Activated effector memory CD4-positive, alpha-beta T cell treated with anti-CD3 and anti-CD28 coated beads, Interleukin-2, amount 50 U/mL, for 16 hours (primary cell): ENCODE data around the gene KCNIP3.
A peak's percentile ranks its signal among the peaks of the same experiment; 100 is the strongest.

ENCODE experiments used
- DNase-seq: peaks from one replicate; pipeline ENCODE4 v3.0.0-alpha.2; 2020

The KCNIP3 gene

DNA sequence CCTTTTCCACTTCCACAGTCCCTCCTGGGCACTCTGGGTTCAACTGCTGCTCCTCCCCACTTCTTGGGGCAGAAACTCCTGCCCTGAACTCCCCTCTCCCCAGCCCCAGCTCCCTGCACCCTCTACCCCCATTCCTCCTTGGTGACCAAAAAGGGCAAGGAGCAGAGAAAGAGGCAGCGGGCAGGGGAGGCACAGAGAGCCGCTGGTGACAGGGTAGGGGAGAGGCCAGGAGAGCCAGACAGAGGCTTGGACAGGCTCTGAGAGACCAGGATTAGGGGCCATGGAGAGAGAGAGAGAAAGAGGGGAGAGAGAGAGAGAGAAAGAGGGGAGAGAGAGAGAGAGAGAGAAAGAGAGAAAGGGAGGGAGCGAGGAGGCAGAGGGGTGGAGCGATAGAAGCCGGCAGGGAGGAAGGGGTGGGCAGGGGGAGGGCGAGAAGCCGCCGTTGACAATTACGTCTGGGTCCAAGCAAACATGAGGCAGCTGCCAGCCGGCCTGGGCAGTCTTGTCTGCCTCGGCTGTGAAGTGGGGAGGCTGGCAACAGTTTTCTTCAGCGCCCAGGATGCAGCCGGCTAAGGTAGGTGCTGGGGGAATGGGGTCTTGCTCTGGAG lies at the start of gene KCNIP3:
KCNIP3 (plus strand) TSS at position 468 of the 608 bp plus-strand sequence; CDS start at position 560, 92 bp downstream.
- DNase-seq: no peak

DNA sequence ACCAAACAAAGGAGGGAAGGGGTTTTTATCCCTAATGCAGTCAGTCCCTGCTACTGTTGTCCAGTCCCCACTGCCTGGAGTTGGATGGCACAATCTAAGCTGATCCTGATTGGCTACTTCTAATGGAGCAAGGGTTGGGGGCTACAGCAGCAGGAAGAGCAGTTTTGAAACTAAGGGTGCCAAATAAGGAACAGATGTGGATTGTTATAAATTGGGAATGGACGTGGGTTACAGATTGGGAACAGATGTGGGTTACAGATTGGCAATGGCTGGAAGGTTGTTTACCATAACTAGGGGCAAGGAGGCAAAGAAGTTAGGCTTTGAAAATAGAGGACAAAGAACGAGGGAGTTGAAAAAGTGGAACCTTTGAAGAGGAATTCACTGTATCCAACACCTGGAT lies 38.9 kb upstream of the KCNIP3 start:
- DNase-seq: no peak

- no peak for DNase-seq
Observed at GRCh38 chr2:95260028-95261023, 36.8 kb upstream of the KCNIP3 start.

GRCh38 chr2:95261602-95262001 lies 35.5 kb upstream of the KCNIP3 start:
- no peak for DNase-seq

DNA sequence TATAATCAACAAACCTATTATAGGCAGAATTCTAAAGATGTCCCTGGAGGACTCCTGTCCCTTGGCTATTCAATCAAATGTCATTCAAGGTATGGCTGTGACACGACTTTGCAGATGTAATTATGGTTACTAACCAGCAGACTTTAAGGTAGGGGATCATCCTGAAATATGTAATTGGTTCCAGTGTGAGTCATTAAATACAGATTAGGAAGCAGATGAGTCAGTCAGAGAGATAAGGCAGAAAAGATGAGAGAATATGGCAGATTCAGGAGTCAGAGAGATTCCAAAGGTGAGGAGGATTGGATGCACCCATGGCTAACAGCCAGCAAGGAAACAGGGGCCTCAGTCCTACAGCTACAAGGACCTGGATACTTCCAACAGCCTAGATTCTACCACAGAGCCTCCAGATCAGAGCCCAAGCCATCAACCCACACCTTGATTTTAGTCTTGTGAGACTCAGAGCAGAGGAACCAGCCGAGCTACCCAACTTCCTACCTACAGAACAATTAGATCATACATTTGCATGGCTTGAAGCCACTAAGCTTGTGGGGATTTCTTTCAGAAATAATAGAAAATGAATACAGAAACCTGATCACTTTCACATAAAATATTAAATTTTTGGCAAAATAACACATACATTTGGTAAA lies 34.1 kb upstream of the KCNIP3 start:
- no peak for DNase-seq

GRCh38 chr2:95264624-95265023 lies 32.5 kb upstream of the KCNIP3 start:
- DNase-seq: peak; percentile 16

DNA sequence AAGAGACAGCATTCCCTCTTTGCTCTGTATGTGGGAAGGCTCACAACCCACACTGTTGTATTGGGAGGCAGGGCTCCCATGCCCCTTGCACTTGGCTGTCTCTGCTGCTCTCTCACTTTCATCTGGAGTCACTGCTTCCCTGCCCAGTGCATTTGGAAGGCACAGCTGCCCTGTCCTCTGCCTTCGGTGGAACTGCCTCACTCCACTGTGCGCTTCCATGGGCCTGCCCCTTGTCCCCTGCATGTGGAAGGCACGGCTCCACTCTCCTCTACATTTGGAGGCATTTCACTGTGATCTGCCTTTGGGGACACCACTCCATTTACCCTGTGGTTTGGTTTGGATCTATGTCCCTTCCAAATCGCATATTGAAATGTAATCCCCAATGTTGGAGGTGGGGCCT lies 32.0 kb upstream of the KCNIP3 start:
- DNase-seq: peak; percentile 42

DNA sequence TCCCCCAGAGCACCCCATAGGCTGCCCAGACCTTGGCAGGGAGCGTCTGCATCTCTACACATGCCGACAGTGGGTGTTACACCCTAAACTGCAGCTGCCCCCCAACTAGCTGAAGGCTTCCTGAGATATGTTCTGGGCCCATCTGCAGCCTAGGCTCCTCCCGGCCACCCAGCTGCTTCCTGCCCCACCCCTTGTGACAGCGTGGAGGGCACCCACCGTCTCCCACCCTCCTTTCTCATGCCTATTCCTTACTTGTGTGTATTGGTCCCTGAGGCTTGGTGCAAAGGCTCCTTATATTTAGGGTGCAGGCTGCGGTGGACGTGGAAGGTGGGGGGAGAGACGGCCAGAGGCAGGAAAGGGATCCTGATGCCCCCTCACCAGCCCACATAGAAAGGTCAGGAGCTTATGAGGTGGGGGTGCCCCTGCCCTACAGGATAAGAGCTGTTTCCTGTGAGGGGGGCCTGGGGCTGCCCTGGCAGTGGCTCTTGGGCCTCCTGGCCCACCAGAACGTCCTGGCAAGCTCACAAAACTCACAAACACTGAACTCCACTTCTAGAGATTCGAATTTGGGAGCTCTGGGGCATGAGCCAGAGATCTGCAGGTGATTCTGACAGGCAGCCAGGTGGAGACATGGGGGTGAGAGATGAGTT lies 30.2 kb upstream of the KCNIP3 start:
- DNase-seq: peak; percentile 19

DNA sequence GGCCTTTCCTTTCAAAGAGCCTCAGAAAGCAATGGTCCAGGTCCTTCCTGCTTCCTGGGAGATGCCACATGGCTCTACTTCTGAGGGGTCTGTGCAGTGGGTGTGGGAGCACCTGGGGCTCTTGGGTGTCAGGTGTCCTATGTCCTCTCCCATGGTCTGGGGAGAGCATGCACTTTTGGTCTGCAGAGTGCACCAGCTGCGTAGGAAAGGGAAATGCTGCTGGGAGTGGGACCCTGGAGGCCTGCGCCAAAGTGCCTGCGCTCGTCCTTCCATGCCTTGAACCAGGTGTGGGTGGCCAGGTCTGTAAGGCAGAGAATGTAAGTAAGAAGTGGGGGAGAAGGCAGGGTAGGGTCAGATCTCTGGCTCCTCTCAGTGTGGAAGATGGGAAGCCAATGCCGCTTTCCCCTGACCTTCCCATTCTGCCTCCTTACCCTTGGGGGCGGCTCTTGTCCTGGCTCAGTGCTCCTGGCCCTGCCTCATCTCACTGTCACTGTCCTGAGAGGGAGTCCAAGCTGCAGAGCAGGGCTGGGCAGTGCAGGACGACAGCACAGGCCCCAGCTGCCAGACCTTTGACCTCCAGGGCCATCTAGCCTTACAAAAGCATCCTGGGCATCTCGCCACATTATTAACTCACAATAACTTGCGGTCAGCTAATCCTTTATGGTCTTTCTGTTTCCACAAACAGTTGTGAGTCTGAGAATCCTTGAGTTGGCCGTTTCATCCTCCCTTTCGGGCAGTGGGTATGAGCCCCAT lies 29.5 kb upstream of the KCNIP3 start:
- peak; percentile 27 for DNase-seq

DNA sequence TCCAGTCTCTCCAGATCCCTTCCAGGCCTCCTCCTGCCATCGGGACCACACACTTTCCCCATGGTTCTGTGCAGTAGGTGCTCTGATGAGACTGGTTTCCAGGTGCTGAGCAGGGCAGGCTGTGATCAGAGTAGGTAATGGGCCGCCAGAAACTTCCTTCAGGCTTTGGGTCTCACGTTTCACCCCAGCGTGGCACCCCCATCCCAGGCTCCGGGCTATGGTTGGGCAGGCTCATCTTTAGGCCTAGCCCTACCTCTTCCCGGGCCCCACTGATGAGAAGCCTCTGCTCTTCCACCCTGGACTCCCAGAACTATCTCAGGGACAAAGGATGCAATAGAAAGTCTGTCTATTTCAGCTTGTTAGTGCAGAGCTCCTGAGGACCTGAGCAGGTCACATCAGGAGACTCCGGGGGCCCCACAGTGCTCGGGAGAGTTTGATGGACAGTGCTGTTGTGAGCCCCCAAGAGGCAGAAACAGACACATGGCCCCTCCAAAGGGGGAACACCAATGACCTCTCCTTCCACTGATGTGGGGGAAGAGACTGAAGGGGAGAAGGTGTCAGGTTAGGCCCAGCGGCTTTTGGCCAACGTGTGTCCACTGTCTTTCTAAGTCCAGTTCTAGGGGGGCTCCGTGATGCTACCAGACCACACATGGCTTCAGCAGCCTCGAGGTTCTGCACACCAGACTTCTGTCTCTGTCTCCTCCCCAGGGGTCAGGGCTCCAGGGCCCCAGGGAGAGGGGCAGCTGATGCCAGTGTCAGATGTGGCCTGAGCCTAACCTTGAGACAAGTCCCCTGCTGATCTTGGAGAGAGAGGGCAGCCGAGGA lies 28.7 kb upstream of the KCNIP3 start:
- peak; percentile 41 for DNase-seq

GRCh38 chr2:95269036-95269680 lies 28.0 kb upstream of the KCNIP3 start:
- peak; percentile 38 for DNase-seq

- DNase-seq: peak; percentile 21
Observed at GRCh38 chr2:95269745-95270144, 27.4 kb upstream of the KCNIP3 start.

- DNase-seq: peak; percentile 37
Observed at GRCh38 chr2:95270541-95271081, 26.5 kb upstream of the KCNIP3 start.

DNA sequence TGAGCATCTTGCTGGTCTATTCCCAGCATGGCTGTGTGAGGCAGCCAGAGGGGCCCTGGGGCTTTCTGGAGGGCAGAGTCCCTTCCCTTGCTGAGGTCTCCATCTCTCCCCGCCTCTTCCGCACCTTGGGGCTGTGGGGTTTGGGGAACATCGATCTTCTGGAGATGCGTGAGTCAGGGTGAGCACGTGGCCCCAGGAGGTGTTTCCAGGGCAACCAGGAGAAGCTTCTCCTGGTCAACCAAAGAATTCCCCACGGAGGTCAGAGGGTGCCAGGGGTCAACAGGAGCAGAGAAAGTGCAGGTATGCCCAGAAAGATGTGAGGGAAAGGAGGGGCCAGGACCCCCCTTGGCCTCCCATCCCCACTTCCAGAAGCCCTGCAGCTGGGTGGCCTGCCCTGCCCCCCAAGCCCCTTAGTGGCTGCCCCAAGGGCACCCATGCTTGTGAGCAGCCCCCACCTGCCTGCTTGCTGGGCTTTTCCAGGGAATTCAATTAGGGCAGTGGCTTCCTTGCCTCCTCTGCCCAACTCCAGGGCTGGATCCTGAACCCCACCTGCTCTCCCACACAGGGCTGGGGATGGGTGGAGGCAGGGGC lies 25.7 kb upstream of the KCNIP3 start:
- peak; percentile 45 for DNase-seq

DNA sequence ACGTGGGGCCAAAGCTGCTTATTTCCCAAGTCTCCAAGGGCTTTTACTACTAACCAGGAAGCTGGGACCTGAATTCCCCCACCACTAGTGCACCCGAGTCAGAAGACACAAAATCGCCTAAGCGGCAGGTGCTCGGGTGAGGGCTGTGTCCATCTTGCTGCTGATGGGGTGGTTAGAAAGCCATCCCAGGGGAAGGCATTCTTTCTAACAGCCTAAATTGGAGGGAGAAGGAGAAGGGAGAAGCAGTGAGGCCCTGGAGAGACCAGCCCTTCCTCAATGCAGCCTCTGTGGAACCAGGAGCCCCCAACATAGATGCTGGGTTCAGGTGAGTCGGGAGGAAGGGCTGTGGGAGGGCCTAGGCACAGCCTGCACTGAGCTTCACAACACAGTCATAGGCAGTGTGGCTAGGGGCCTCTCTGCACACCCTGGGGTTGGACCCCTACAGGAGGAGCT lies 24.8 kb upstream of the KCNIP3 start:
- peak; percentile 53 for DNase-seq

GRCh38 chr2:95272781-95273180 lies 24.4 kb upstream of the KCNIP3 start:
- peak; percentile 27 for DNase-seq

DNA sequence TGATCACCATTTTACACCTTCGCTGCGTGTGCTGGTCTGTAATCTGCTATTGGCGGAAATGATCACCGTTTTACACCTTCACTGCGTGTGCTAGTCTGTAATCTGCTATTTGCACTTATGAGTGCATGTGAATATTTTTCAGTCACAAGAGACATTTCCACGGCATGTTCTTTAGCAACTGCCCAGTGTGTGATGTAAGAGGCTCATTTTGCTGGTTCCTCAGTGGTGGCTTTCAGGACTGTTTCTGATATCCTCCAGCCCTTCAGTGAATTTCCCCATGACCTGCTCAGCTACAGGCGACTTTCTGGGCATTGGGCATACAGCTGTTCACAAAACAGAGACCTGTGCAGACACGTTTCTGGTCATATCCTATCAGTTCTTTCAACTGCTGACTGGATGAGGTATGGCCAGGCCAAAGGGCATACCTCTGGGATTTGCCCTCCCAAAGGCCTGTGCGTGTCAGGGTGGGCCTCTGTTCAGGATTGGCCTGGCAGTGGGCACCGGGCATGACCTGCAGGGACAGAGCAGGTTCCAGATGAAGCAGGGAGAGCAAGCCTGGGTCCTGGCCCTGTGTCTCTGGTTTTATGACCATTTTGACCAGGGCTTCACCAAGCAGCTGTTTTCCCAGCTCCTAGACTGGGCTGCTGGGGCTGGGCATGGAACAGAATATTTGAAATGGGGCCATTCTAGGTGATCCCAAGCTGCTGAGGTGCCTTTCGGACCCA lies 23.4 kb upstream of the KCNIP3 start:
- peak; percentile 33 for DNase-seq

DNA sequence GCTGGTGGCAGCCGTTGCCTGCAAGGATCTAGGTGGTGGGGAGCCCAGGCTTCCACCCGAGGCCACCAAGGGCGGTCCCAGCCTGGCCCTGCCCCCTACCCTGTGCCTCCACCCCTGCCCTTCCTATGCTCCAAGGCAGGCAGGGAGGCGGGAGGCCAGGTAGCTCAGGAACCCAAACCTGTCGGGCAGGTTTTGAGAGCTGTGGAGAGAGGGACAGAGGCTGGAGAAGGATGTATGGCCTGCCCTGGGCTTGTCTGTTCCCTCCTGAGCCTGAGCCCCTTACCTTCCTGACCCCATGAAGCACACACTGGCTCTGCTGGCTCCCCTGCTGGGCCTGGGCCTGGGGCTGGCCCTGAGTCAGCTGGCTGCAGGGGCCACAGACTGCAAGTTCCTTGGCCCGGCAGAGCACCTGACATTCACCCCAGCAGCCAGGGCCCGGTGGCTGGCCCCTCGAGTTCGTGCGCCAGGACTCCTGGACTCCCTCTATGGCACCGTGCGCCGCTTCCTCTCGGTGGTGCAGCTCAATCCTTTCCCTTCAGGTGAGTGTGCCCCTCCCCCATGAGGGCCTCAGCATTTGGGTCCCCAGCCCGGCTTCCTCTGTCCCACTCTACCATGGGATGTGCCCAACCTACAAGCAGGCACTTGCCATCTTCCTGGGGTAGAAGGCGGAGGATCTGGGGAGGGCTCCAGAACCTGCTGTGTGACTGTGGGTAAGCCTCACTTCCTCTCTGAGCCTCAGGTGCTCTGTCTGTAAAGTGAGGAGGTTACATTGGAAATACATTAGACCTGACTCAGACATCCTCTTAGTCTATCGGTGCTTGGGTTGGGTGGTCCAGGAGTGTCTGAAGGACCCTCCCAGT lies 22.6 kb upstream of the KCNIP3 start, which contains the start of gene PROM2:
PROM2 (plus strand) TSS at position 159 of the 860 bp plus-strand sequence; CDS start at position 296, 137 bp downstream.
- peak; percentile 53 for DNase-seq
